H1 (cell line): Measurements from ENCODE around the gene SAMD14. TPM values are rescaled to one million over a fixed set of nuclear protein-coding genes. Genes with fewer than 3 reads are reported as not detected.
A peak's percentile ranks its signal among the peaks of the same experiment; 100 is the strongest.

Source experiments
- JUN ChIP-seq: IDR thresholded peaks from 2 replicates; pipeline ENCODE4 v1.6.1; 2011; ENCODE audit warnings: low read depth, mild to moderate bottlenecking, improper control_type of control experiment, low read length
- KDM4A ChIP-seq: IDR thresholded peaks from one replicate; pipeline ENCODE4 v1.7.1; 2012; ENCODE audit warnings: low read depth, mild to moderate bottlenecking, moderate library complexity, low read length, inconsistent platforms; ENCODE audit not compliant: severe bottlenecking
- MAX ChIP-seq: IDR thresholded peaks from 2 replicates; pipeline ENCODE4 v1.6.1; 2012; ENCODE audit warnings: inconsistent platforms
- RAD21 ChIP-seq, 2 experiments: IDR thresholded peaks in 1 of 2; conservative IDR thresholded peaks in 1 of 2; 2 replicates each; pipeline ENCODE4 v1.6.1; 2011; ENCODE audit warnings: low read depth in 2 of 2, low read length in 2 of 2, improper control_type of control experiment in 1 of 2, inconsistent platforms in 1 of 2, mild to moderate bottlenecking in 1 of 2, moderate library complexity in 1 of 2
- RNF2 ChIP-seq: fragments of 200-900, 300-1000 bp; sonication (generic); IDR thresholded peaks from 2 replicates; pipeline ENCODE4 v1.7.1; 2016; ENCODE audit warnings: borderline replicate concordance, low read depth, mild to moderate bottlenecking, antibody characterized with exemption, low read length; ENCODE audit not compliant: poor library complexity, severe bottlenecking; ENCODE audit errors: missing control alignments
- SUZ12 ChIP-seq: fragments of 200-600 bp; sonication (generic); IDR thresholded peaks from 2 replicates; pipeline ENCODE4 v1.6.1; 2012; ENCODE audit warnings: mild to moderate bottlenecking, inconsistent platforms, low read length, moderate library complexity, mixed read lengths
- polyA plus RNA-seq, 7 experiments: library from polyadenylated mRNA; depleted of rRNA in 3 of 7; stranded (reverse) in 5 of 7; unstranded in 2 of 7; fragments of >200 nt in 5 of 7; fragments of 200-250 nt in 2 of 7; gene quantifications; 1 replicate in 5 of 7; 2 replicates in 1 of 7; 4 replicates in 1 of 7; pipeline versions ENCODE4 v1.2.1 to v1.2.3, GENCODE V29; 2011 to 2013; ENCODE audit warnings: missing spikeins in 2 of 7, mixed read lengths in 2 of 7
- total RNA-seq: library from RNA; stranded (reverse); fragmentation: NEBNext Ultra II Directional; extraction: Animal tissue kit (Norgen Biotek cat#: 25700); gene quantifications from 2 replicates; pipeline ENCODE4 v1.2.1, GENCODE V29; 2021

Gene SAMD14
- total and polyA plus RNA-seq, 2 of the 8 experiments (the other 6 are each of a cell fraction or from before 2014, with no cell fraction given) = 5.7 to 5.8 TPM

DNA sequence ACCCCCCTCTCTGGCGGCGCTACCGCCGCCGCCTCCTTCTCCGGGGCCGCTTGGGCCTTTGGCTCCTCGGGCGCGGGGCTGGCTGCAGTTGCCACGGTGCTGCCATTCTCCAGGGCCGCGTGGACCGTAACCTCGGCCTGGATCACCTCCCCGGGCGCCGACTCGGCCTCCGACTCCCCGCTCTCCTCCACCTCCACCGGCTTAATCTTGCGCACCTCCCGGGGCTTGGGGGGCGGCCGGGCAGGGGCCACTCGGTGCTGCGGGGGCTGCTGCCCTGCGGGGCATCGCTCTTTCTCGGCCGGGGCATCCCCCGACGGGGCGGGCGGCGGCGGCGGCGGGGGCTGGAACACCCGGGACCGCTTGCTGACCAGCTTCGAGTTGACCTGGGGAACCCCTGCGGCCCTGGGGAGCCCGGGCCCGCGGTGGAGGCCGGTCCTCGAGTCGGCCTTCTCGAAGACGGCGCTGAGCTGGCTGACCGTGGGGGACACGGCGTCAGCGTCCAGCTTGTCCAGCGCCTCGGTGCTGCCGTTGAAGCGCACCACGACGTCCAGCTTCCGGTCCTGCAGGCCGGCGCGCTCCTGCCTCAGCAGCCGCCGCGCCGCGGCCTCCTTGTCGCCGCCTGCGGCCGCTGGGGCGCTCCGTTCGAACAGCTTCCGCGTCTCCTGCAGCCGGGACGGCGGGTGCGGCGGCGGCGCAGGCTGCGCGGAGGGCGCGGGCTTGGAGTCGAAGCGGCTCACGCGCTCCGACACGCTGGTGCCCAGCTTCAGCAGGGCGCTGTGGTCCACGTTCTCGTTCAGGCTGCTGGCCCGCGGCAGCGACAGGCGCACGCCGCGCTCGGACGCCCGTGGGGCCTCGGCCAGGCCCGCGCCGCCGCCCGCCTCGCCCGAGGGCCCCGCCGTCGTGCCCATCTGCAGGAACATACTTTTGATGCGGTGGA, 19.7 kb upstream of the SAMD14 start (continued):
- TF ChIP-seq RAD21 (IDR thresholded peaks at IDR 0.05 in 1 of 2, conservative IDR thresholded peaks at IDR 0.05 in 1 of 2; ENCODE audit: low read depth in 2 of 2, low read length in 2 of 2) (0 out of 4 replicates have a peak, but pooled peaks of 1 of the 2 experiments have one; percentile 17), SUZ12 (peak; percentile 73; the same call in 1 of the 2 replicates), KDM4A (peak; percentile 42), JUN (no peak), RNF2 (peak; percentile 17), MAX (0 out of 2 replicates have a peak, but pooled peaks have one; percentile 37)
